Liver (tissue), 9 donors: Measurements from ENCODE around the gene ARHGAP23. TPM values are rescaled to one million over a fixed set of nuclear protein-coding genes. Genes with fewer than 3 reads are reported as not detected.

ENCODE experiments used
- DNase-seq: peaks from one replicate; pipeline ENCODE4 v3.0.0-alpha.2; 2017; ENCODE audit warnings: low spot score
- H3K27ac ChIP-seq, 2 donors: one replicate each; pipeline ENCODE4 v1.7.0; 2013; ENCODE audit warnings: inconsistent platforms in 2 of 2, low read length in 2 of 2, control low read depth in 1 of 2, low read depth in 1 of 2, mild to moderate bottlenecking in 1 of 2
- H3K27me3 ChIP-seq, 4 donors: one replicate each; pipeline versions ENCODE4 v1.6.1 to v1.7.0; 2013; ENCODE audit warnings: low read length in 3 of 4, inconsistent platforms in 1 of 4, mild to moderate bottlenecking in 1 of 4, moderate library complexity in 1 of 4; ENCODE audit not compliant: control insufficient read depth in 4 of 4, insufficient read depth in 4 of 4
- H3K36me3 ChIP-seq, 4 donors: one replicate each; pipeline versions ENCODE4 v1.6.1 to v1.7.0; 2013; ENCODE audit warnings: low read length in 3 of 4, mild to moderate bottlenecking in 3 of 4, low read depth in 1 of 4, moderate library complexity in 1 of 4; ENCODE audit not compliant: control insufficient read depth in 4 of 4, insufficient read depth in 3 of 4
- H3K4me1 ChIP-seq, 4 donors: one replicate each; pipeline versions ENCODE4 v1.6.1 to v1.7.0; 2013; ENCODE audit warnings: low read length in 3 of 4, mild to moderate bottlenecking in 3 of 4, moderate library complexity in 1 of 4; ENCODE audit not compliant: control insufficient read depth in 4 of 4, insufficient read depth in 4 of 4
- H3K4me3 ChIP-seq, 3 donors: one replicate each; pipeline versions ENCODE4 v1.6.1 to v1.7.0; 2013; ENCODE audit warnings: low read length in 3 of 3, control low read depth in 1 of 3, low read depth in 1 of 3, mild to moderate bottlenecking in 1 of 3
- H3K9ac ChIP-seq, 2 donors: one replicate each; pipeline ENCODE4 v1.7.0; 2013; ENCODE audit warnings: low read length in 2 of 2, mild to moderate bottlenecking in 2 of 2, moderate library complexity in 2 of 2, control low read depth in 1 of 2, low read depth in 1 of 2
- H3K9me3 ChIP-seq, 4 donors: one replicate each; pipeline versions ENCODE4 v1.6.1 to v1.7.0; 2013; ENCODE audit warnings: low read length in 3 of 4; ENCODE audit not compliant: control insufficient read depth in 4 of 4
- EGR1 ChIP-seq, 2 donors: IDR thresholded peaks; 2 replicates each; pipeline ENCODE4 v1.6.1; 2016 to 2018; ENCODE audit warnings: antibody characterized with exemption in 2 of 2, low read depth in 2 of 2
- FOXA1 ChIP-seq: IDR thresholded peaks from 2 replicates; pipeline ENCODE4 v1.6.1; 2016; ENCODE audit warnings: antibody characterized with exemption
- FOXA2 ChIP-seq: IDR thresholded peaks from 2 replicates; pipeline ENCODE4 v1.6.1; 2016; ENCODE audit warnings: antibody characterized with exemption
- HNF4A ChIP-seq, 2 donors: conservative IDR thresholded peaks; 2 replicates each; pipeline ENCODE4 v1.6.1; 2016; ENCODE audit warnings: antibody characterized with exemption in 2 of 2, mild to moderate bottlenecking in 2 of 2
- JUND ChIP-seq, 2 donors: IDR thresholded peaks; 2 replicates each; pipeline ENCODE4 v1.6.1; 2016; ENCODE audit warnings: antibody characterized with exemption in 2 of 2
- NR2F2 ChIP-seq: IDR thresholded peaks from 2 replicates; pipeline ENCODE4 v1.6.1; 2016; ENCODE audit warnings: antibody characterized with exemption
- RAD21 ChIP-seq, 2 donors: IDR thresholded peaks; 2 replicates each; pipeline ENCODE4 v1.6.1; 2016; ENCODE audit warnings: antibody characterized with exemption in 2 of 2, mild to moderate bottlenecking in 2 of 2
- SP1 ChIP-seq: IDR thresholded peaks from 2 replicates; pipeline ENCODE4 v1.6.1; 2018; ENCODE audit warnings: antibody characterized with exemption, mild to moderate bottlenecking
- TAF1 ChIP-seq: conservative IDR thresholded peaks from 2 replicates; pipeline ENCODE4 v1.6.1; 2016; ENCODE audit warnings: antibody characterized with exemption, mild to moderate bottlenecking
- WGBS: extraction: QIAGEN DNeasy Blood & Tissue Kit; methylation state at CpG from one replicate; pipeline ENCODE4 v1.1.7; 2013; 5-methylcytosine and 5-hydroxymethylcytosine counted together
- polyA plus RNA-seq, 2 donors: library from polyadenylated mRNA; stranded (reverse) in 1 of 2; unstranded in 1 of 2; fragments of 200-250 nt in 1 of 2; fragments of >200 nt in 1 of 2; fragmentation: Nextera tagmentation in 1 of 2; extraction: Ambion mirVana in 1 of 2; gene quantifications; one replicate each; pipeline versions ENCODE4 v1.2.1 to v1.2.3, GENCODE V29; 2013 to 2015
- total RNA-seq, 2 donors: library from RNA; depleted of rRNA; stranded (reverse); fragments of >200 nt; gene quantifications; one replicate each; pipeline ENCODE4 v1.2.3, GENCODE V29; 2014
- TF ChIP-seq, protein P1 (sequence below): IDR thresholded peaks from 2 replicates; pipeline ENCODE4 v1.6.1; 2016; ENCODE audit warnings: antibody characterized with exemption
- TF ChIP-seq, protein P2 (sequence below): IDR thresholded peaks from 2 replicates; pipeline ENCODE4 v1.6.1; 2016; ENCODE audit warnings: antibody characterized with exemption
- TF ChIP-seq, protein P3 (sequence below): IDR thresholded peaks from 2 replicates; pipeline ENCODE4 v1.6.1; 2016; ENCODE audit warnings: antibody characterized with exemption
- TF ChIP-seq, protein P4 (sequence below): IDR thresholded peaks from 2 replicates; pipeline ENCODE4 v1.6.1; 2016; ENCODE audit warnings: antibody characterized with exemption, mild to moderate bottlenecking
- TF ChIP-seq, protein P5 (sequence below): fragments of 150-350 bp; IDR thresholded peaks from 2 replicates; pipeline ENCODE4 v1.5.1; 2017; ENCODE audit warnings: improper control_type of control experiment, low read depth, low read length; ENCODE audit not compliant: missing input control
- donor health status: healthy.
- donor health status: healthy.
- donor health status: healthy.
- donor health status: healthy.
- donor health status: healthy.

ARHGAP23 gene
- total and polyA plus RNA-seq, 4 donors = 0.28 to 31.8 (median 4.6) TPM

DNA sequence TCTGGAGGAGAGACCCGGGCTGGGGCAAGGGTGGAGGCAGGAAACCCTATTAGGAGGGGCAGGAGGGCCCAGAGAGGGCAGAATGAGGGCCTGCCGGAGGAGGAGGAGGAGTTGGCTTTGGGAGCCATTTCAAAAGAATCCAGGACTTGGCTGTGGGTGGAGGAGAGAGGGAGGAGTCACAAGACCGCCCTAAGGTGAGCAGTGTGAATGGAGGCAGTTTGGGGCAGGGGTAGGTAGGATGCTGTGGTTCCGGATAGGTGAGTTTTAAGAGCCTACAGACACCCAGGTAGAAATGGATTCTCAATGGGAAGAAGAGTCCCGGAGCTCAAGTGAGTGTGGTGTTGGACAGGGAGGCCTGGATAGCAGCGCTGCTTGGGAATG is 80.3 kb downstream of the ARHGAP23 start:
- no peak for DNase-seq
- H3K4me1 ChIP-seq = peaks cover 4 to 17% (median 8%) of the 10 kb centered on the region in 4 donors
- H3K27ac ChIP-seq = no peak overlapping the region
- H3K9ac ChIP-seq = no peak overlapping the region
- TF ChIP-seq FOXA1 = no peak
- TF ChIP-seq, protein P1, sequence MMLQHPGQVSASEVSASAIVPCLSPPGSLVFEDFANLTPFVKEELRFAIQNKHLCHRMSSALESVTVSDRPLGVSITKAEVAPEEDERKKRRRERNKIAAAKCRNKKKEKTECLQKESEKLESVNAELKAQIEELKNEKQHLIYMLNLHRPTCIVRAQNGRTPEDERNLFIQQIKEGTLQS = no peak
- no peak for TF ChIP-seq NR2F2
- no peak for TF ChIP-seq TAF1
- no peak for TF ChIP-seq EGR1 (IDR thresholded peaks at IDR 0.05; ENCODE audit: low read depth in 2 of 2)
- TF ChIP-seq, protein P2, sequence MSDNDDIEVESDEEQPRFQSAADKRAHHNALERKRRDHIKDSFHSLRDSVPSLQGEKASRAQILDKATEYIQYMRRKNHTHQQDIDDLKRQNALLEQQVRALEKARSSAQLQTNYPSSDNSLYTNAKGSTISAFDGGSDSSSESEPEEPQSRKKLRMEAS = no peak
- no peak for TF ChIP-seq SP1
- no peak for TF ChIP-seq JUND (IDR thresholded peaks at IDR 0.05)
- TF ChIP-seq, protein P3, sequence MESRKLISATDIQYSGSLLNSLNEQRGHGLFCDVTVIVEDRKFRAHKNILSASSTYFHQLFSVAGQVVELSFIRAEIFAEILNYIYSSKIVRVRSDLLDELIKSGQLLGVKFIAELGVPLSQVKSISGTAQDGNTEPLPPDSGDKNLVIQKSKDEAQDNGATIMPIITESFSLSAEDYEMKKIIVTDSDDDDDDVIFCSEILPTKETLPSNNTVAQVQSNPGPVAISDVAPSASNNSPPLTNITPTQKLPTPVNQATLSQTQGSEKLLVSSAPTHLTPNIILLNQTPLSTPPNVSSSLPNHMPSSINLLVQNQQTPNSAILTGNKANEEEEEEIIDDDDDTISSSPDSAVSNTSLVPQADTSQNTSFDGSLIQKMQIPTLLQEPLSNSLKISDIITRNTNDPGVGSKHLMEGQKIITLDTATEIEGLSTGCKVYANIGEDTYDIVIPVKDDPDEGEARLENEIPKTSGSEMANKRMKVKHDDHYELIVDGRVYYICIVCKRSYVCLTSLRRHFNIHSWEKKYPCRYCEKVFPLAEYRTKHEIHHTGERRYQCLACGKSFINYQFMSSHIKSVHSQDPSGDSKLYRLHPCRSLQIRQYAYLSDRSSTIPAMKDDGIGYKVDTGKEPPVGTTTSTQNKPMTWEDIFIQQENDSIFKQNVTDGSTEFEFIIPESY = no peak
- TF ChIP-seq, protein P4, sequence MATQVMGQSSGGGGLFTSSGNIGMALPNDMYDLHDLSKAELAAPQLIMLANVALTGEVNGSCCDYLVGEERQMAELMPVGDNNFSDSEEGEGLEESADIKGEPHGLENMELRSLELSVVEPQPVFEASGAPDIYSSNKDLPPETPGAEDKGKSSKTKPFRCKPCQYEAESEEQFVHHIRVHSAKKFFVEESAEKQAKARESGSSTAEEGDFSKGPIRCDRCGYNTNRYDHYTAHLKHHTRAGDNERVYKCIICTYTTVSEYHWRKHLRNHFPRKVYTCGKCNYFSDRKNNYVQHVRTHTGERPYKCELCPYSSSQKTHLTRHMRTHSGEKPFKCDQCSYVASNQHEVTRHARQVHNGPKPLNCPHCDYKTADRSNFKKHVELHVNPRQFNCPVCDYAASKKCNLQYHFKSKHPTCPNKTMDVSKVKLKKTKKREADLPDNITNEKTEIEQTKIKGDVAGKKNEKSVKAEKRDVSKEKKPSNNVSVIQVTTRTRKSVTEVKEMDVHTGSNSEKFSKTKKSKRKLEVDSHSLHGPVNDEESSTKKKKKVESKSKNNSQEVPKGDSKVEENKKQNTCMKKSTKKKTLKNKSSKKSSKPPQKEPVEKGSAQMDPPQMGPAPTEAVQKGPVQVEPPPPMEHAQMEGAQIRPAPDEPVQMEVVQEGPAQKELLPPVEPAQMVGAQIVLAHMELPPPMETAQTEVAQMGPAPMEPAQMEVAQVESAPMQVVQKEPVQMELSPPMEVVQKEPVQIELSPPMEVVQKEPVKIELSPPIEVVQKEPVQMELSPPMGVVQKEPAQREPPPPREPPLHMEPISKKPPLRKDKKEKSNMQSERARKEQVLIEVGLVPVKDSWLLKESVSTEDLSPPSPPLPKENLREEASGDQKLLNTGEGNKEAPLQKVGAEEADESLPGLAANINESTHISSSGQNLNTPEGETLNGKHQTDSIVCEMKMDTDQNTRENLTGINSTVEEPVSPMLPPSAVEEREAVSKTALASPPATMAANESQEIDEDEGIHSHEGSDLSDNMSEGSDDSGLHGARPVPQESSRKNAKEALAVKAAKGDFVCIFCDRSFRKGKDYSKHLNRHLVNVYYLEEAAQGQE = no peak
- no peak for TF ChIP-seq HNF4A (conservative IDR thresholded peaks at IDR 0.05)
- H3K4me3 ChIP-seq = no peak overlapping the region
- no peaks in the 10 kb centered on the region for H3K36me3 ChIP-seq
- H3K27me3 ChIP-seq = peaks cover 0 to 5% (median 2%) of the 10 kb centered on the region in 4 donors
- WGBS = 90% methylated on average over 6 of the region's 6 CpGs
- H3K9me3 ChIP-seq = no peaks in the 10 kb centered on the region

DNA sequence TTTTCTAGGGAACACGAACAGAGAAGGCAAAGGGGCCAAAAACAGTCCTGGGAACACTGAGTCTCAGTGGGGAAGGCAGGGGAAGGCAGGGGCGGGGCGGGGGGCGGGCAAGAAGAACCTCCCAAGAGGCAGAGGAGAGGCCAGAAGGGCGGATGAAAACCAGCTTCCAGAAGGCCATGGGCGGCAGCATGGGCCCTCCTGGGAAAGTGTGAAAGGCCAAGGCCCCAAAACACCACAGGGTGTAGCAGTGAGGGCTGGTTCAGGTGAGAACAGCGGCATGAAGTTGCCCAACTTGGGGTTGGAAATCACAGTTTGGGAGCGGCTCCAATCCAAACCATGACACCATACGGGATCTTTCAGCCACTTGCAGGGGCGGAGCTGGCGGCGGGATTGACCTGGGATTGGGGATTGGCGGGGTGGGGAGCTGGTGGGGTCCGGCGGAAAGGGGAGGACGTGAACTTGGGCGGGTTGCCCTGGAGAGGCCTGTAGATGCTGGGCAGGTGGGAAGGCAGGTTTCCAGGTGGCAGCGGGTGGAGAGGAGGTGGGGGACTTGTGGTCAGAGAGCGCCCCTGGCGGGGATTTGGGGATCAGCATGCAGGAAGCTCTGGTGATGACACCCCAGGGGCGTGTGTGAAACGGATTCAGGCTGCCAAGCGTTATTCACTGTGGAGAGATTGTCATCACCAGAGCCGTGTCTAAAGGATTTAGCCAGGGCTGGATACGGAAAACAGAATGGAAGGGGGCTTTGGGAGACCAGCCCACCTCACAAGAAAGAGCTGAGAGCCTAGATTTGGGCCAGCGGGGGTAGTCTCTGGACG is 80.9 kb downstream of the ARHGAP23 start:
- Histone ChIP-seq H3K36me3 (no peaks in the 10 kb centered on the region), H3K27me3 (peaks cover 0 to 5% (median 2%) of the 10 kb centered on the region in 4 donors), H3K9ac (no peak overlapping the region), H3K4me3 (peak overlapping the region in 1 of 3 donors; percentile 26), H3K4me1 (peaks cover 4 to 17% (median 8%) of the 10 kb centered on the region in 4 donors), H3K9me3 (no peaks in the 10 kb centered on the region), H3K27ac (no peak overlapping the region)
- TF ChIP-seq, protein P1 = peak; percentile 68
- TF ChIP-seq RAD21 (IDR thresholded peaks at IDR 0.05) (peak; percentile 23 to 54), FOXA2 (no peak)
- TF ChIP-seq, protein P5, sequence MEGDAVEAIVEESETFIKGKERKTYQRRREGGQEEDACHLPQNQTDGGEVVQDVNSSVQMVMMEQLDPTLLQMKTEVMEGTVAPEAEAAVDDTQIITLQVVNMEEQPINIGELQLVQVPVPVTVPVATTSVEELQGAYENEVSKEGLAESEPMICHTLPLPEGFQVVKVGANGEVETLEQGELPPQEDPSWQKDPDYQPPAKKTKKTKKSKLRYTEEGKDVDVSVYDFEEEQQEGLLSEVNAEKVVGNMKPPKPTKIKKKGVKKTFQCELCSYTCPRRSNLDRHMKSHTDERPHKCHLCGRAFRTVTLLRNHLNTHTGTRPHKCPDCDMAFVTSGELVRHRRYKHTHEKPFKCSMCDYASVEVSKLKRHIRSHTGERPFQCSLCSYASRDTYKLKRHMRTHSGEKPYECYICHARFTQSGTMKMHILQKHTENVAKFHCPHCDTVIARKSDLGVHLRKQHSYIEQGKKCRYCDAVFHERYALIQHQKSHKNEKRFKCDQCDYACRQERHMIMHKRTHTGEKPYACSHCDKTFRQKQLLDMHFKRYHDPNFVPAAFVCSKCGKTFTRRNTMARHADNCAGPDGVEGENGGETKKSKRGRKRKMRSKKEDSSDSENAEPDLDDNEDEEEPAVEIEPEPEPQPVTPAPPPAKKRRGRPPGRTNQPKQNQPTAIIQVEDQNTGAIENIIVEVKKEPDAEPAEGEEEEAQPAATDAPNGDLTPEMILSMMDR = peak; percentile 56
- peak; percentile 80 for DNase-seq
- WGBS = 43% methylated on average over 27 of the region's 27 CpGs
